Limb (tissue), 2 donors: ENCODE measurements around the gene TSHZ2.
A peak's percentile ranks its signal among the peaks of the same experiment; 100 is the strongest.
"Not testable (repeated sequence)": the region's sequence is repeated elsewhere in the genome, so short reads cannot be mapped to it uniquely, and the experiment has no call there.

Experiments used
- DNase-seq, 2 donors: peaks; one replicate each; pipeline ENCODE4 v3.0.0-alpha.2; 2016; ENCODE audit errors: extremely low spot score in 2 of 2

TSHZ2 gene

DNA sequence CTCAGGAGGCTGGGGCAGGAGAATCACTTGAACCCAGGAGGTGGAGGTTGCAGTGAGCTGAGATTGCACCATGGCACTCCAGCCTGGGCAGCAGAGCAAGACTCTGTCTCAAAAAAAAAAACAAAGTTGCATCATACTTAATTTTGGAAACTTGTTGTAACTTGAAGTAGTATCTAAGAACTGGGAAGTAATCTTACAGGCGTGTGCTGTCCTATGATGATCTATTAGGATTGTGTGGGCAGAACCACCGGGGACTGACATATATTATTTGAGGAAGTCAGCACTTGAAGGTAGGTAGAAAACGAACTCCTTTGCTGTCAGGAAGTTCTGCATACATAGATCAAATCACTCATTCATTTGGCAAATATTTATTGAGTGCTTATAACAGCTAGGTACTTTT, 433.0 kb downstream of the TSHZ2 start:
- DNase-seq: no peak

DNA sequence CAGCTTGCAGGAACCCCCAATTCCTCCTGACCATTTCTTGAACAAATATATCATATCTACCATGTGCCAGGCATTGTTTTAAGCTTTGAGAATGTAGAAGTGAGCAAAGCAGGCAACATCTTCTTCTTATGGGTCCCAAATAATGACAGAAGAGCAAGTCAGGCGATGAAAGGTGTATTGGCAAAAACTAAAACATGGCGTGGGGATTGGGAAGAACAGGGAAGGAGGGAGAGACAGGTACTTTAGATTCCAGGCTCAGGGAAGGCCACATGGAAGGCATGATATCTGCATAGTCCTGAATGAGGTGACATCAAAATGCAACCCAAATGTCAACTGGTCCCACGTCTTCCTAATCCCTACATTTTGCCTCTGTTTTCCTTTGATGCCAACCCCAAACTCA, 434.4 kb downstream of the TSHZ2 start:
- no peak for DNase-seq

DNA sequence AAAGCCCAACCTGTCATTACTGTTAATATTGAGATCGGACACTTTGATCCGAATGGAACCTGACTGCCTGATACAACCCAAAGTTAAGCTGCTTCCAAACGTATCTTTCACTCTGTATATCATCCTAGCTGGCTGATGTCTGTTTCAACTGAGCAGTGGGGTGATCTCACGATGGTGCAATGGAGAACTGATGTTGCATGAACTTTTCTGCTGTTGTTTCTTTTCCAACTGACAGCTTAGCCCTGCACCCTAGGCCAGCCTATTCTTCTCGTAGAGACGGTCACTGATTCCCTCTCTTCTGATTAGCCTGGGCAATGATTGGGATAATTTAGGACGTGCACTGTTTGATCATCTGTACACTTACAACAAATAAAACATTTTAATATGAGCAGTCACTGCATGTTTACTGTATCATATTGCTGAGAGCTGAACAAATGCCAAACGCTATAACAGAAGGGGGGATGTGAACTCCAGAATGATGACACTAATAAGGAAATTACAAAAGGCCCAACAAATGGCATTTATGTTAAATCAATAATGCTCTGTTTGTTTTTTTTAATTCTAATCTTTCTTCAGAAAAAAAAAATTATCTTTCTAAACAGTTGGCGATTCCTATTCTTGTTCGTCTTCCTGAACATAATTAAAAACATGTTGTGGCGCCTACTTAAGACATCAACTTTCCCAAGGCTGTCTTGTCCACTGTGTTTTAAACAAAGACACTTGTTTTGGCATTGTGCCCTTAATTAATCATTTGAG, 436.7 kb downstream of the TSHZ2 start:
- DNase-seq: no peak

DNA sequence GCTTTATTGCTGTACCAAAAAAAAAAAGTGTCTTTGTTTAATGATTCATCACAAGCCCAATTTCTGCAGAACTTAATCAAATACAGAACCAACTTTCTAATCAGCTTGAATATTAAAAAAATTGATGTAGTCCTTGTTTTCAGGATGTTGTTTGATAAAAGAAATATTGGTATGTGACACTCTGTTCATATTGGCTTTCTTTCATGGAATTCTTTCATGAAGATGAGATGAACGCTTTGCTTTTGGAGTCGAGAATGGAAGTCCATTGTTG, 437.2 kb downstream of the TSHZ2 start:
- DNase-seq: no peak

DNA sequence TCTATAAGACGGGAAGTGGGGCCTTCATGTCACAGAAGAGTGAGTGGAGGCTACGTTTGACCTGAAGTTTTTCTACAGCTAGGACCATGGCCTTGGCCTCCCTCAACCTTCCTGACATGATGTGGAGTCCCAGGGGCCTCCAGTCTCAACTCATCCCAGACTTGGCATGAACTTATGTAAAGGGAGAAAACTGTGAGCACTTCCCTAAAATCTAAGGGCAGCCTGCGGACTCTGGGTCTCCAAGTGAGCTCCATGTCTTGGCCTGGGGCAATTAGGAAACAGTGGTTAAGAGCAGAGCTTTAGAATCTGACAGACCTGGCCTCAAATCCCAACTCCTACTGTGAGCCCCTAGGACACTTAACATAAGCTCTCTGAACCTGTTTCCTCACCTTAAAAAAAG, 439.0 kb downstream of the TSHZ2 start:
- no peak for DNase-seq

DNA sequence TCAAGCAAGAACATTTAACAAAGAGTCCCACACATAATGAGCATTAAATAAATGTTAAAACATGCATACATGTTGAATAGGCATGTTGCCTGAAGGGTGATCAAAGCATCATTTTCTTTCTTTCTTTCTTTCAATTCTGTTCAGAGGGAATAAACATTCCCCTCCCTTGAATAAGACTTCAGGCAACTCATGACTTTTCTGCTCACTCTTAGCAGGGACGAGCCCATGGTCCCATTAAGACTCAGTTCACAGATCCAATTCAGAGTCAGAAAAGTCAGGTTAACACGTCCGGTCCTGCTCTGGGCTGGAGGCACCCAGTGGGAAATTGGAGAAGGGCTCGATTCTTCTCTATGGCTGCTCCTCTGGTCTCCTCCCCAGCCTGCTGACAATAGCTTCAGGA, 439.7 kb downstream of the TSHZ2 start:
- no peak for DNase-seq

DNA sequence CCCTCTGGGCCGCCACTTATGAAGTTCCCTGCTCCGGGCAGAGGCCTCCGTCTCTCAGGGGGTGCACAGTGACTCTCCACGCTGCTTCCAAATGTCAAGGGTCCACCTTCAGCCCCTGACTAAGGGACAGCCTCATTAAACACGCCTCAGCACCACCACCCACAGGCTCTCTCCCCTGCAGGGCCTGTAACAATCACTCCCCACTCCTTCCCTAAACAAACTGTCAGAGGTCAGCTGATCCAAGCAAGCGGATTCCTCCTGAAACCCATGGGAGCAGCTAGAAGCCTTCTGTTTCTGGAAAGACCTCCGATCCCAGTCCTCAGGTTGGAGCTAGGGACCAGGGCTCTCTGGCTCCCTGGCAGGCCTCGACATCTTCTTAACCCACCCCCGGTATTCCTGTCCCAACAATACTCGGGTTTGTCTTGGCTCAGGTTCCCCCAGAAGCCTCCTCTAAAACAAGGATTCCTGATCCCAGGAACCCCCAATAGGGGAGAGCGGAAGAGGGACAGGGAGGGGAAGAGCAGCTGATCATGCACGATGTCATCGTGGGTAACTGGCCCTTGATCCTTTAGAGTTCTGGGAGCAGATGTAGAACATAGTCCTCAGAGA, 440.5 kb downstream of the TSHZ2 start:
- DNase-seq: no peak

DNA sequence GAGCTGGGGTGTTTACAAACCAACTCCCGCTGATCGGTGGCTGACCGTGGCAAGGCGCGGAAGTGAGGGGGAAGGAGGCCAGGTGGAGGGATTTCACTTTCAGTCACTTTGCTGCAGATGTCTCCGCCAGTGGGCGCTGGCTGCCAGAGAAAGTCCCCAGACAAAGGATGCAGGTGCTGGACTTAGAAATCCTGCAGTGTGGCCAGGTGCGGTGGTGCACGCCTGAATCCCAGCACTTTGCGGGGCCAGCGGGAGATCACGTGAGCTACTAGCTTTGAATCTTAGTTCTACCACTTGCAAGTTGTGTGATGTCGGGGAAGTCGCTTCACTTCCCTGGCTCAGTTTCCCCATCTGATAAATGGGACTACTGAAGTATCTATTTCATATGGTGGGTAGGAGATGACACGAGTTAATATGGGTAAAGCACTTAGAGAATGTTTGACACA, 441.1 kb downstream of the TSHZ2 start:
- DNase-seq: peak in 1 of 2 donors; percentile 50

DNA sequence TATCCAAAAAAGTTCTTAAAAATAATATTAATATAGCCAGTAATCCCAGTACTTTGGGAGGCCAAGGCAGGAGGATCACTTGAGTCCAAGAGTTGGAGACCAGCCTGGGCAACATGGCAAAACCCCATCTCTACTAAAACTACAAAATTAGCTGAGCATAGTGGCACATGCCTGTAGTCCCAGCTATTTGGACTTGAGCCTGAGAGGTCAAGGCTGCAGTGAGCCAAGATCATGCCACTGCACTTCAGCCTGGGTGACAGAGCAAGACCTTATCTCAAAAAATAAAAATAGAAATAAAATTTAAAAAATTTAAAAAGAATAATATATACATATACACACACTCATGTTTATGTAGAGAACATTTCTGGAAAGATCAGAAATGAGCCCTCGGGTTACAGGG, 441.7 kb downstream of the TSHZ2 start:
- DNase-seq: not testable (repeated sequence)

DNA sequence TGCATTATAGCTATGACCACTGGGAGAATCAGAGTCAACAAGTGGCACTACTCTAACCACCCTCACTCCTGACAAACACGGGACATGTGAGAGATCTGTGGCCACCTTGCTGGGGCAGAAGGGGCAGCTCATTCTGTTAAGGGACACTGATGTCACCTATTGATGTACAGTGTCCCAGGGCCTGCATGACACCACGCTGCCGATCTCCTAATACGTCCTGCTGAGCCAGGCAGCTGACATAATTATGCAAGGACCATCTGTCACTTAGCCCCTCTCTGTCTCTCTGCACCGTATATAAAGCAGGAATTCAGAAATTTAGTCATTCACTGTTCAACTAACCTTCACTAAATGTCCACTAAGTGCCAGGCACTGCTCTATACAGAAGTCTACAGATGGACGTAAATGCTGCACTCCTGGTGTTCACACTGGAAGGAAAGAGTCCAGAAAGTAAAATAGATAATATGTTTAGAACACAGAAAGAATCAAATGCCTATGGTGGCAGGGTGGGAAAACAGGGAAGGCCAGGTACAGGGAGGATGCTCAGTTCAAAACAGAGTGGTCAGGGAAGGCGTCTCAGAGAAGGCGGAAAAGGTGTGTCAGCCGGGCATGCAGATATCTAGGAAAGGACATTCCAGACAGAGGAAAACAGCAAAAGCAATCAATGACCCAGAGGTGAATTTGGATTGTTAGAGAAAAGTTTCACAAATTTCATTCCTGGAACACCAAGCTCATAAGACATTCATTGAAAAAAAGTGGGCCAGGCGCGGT, 447.7 kb downstream of the TSHZ2 start:
- DNase-seq: no peak

DNA sequence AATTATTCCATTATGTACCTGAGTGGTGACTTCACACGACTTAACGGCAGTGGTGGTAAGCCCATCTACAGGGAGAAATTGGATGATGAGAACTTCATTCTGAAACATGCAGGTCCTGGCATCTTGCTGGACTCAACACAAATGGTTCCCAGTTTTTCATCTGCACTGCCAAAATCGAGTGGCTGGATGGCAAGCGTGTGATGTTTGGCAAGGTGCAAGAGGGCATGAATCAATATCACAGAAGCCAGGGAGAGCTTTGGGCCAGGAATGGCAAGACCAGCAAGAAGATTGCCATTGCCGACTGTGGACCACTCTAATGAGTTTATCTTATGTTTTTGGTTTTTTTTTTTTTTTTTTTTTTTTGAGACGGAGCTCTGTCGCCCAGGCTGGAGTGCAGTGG, 449.2 kb downstream of the TSHZ2 start:
- no peak for DNase-seq

DNA sequence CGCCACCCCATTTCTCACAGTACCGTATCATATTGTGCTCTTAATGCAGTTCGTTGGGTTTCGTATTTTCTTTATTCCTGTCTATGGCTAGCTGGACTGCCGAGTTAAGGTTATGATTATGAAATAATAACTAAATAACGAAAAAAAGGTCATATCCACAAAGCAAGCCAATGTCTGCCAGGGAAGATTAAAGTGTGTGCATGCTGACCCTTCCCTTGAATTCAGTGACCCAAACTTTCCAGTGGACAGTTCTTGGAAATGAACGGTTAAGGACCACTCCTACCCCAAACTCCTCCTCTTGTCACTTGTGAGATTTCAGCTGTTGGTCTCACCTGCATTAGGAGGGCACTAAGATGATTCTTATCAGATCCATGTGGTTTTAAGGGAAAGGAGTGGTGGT, 449.9 kb downstream of the TSHZ2 start:
- no peak for DNase-seq

DNA sequence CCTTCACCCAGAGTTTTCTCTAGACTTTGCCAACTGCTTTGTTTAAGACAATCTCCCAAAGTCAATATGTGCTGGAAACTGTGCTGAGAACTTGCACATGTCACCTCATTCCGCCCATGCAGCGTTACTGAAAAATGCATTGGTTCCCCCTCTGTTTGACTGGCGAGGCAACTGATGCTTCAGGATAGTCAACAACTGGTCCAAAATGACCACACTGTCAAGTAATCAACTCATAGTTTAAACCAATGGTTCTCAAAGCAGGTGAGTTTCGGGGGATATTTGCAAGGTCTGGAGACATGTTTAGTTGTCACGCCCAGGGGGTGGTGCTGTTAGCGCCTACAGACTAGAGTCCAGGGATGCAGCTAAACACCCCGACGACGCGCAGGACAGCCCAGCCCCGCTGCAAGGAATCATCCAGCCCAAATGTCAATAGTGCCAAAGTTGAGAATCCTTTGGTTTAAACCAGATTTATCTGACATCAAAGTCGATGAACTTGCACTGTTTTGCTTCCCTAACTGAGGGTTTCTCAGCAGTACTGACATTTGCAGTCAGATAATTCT, 451.5 kb downstream of the TSHZ2 start:
- DNase-seq: no peak

DNA sequence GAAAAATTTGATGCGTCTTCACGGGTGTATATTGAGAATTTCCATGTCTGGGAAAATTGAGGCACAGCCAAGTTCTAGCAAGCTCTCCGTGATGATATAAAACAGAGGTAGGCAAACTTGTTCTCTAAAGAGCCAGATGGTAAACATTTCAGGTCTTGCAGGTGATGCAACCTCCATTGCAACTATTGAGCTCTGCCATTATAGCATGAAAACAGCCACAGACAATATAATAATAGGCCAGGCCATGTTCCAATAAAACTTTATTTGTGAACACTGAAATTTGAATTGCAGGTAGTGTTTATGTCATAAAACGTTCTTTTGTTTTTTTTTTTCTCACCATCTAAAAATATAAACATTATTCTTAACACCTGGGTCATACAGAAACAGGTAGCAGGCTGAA, 453.3 kb downstream of the TSHZ2 start:
- no peak for DNase-seq

DNA sequence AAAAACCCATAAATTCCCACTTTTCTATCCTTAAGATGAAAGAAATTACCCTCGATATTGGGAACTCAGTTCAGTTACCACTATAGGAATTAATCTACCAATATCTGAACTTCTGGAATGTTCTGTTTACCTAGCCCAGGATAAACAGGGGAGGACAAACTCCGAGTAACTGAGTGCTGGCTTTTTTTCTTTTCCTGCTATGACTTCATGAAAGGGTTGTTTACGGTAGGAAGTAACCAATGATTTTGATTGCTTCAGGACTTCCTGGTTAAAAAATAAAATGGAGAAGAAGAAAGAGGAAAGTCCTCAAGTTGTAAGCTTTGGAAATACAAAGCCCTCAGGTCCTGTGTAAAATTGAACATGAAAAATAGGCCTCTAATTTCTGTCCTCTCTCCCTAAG, 453.8 kb downstream of the TSHZ2 start:
- DNase-seq: no peak

DNA sequence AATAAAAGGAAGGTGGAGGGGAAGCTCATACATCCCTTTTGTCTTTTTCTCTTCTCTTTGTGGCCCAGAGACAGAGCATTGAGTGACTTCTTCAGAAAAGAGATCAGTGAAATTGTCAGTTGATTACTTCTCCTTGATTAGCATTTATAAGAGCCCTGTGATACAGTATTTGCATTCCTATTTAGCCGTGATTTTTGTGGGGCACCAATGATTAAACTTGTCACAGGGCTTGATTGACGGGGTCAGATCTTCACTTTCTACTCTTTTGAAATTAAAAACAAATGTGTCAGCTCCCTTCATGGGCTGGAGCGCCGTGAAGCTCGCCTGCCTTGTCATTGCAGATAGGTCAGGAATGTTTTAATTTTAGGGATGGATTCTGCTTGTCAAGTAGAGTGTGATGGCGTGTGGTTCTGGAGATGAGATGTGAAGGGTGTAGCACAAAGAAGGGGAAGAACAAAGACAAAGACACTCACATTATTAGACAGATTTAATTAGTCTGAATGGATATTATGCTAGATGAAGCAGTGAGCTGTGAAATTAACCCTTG, 454.7 kb downstream of the TSHZ2 start:
- no peak for DNase-seq

DNA sequence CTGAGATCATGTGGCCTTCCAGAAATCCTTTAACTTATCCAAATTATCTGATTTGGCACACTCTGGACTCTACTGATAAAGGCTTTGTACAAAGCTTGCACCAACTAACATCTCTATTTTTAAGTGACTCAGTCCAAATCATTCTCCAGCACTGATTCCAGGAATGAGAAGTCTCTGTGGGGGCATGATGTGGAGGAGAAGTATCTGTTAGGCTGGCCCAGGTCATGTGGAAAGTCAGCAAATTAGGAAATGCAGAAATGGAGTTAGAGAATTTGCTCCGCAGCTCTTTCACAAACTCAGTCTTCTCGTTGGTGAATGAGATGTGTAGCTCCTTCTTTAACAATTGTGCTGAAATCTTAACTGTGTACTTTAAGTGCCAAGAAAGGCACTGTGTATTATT, 455.8 kb downstream of the TSHZ2 start:
- DNase-seq: no peak

DNA sequence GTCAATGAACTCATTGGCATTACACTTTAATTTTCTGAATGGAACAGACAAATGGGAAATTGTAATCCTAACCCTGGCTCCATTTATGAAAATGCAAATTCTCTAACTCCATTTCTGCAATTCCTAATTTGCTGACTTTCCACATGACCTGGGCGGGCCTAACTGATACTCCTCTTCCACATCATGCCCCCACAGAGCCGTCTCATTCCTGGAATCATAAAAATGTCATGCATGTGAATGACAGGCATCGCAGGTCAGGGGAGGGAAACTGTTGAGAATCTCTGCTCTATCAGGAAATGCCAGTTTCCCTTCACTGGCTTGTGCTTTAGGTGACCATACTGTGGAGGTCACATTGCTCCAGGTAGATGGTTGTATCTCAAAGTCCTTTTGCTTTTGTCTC, 456.4 kb downstream of the TSHZ2 start:
- no peak for DNase-seq

DNA sequence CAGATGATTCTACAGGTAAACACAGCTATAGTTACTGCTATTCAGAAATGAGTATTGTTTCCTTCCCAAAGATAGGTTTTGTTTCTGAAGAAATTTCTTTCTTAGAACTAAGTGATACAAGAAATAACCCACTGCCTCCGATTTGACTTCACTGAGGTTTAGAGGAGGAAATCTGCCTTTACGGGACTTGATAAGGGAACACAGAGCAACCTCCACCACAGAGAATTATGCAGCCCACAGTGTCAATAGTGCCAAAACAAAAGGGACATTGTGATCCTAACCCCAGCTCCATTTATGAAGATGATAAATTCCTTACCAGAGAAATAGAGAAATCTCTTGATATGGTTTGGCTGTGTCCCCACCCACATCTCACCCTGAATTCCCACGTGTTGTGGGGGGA, 456.8 kb downstream of the TSHZ2 start:
- no peak for DNase-seq

DNA sequence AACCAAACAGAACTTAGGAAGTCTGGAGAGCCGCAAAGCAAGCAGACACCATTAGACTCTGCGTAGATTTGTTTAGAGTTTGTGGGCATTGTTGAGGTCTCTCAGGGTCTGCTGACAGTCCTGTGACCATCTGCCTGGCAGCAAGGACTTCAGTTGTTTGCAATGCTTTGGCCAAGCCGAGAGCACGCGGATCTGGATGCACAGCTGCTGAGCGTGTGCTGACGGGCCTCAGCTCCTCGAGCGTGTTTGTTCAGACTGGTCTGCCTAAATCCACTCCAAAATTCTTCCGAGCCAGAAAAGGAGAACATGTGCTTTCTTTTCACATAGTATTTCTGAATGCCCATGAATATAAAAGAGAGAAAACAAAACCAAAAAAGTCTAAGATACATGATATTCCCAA, 462.5 kb downstream of the TSHZ2 start:
- DNase-seq: no peak

DNA sequence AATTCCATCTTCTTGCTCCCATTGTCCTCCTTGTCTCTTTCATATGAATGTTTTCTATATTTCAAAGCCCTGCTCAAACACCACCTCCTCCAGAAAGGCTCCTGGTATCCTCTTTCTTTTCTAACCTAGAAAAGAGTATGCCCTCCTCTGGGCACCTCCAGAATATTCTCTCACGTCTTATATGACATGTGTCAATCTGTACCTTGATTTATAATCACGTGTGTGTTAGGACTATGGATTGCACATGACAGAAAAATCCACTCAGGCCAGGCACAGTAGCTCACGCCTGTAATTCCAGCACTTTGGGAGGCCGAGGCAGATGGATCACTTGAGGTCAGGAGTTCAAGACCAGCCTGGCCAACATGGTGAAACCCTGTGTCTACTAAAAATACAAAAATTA, 464.8 kb downstream of the TSHZ2 start:
- DNase-seq: not testable (repeated sequence)

DNA sequence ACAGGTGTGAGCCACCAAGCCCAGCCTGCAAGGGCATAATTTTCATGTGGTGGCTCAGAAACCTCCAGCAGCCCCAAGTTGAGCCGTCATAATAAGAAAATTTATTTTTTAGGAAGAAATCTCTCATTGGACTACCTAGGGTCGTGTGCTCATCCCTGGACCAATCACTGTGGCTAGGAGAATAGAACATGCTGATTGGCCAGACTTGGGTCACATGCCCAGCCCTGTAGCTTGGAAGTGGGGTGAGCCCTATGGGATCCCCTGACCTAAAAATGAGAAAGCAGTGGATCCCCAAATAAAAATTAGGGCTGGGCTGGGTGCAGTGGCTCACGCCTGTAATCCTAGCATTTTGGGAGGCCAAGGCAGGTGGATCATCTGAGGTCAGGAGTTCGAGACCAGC, 466.2 kb downstream of the TSHZ2 start:
- DNase-seq: no peak
